ENCODE data around the gene ZNF785.

The ZNF785 gene

GRCh38 chr16:30566531-30566930 lies 19.0 kb downstream of the ZNF785 start:
- H2BK120ac ChIP-seq (ENCODE audit: insufficient read depth, low read length, poor library complexity), result no peak overlapping the region
- no peak overlapping the region for H3K27ac ChIP-seq (ENCODE audit: low read depth, low read length)
- H2AFZ ChIP-seq (ENCODE audit: insufficient read depth, low read length, poor library complexity), result no peak overlapping the region
- H4K91ac ChIP-seq (ENCODE audit: low read depth, low read length), result no peak overlapping the region
- no peak overlapping the region for H2BK12ac ChIP-seq (ENCODE audit: low read length)
- peaks cover 7% of the 10 kb centered on the region for H3K79me1 ChIP-seq (ENCODE audit: low read length)
- no peak for DNase-seq
- no CpG with 5 or more reads among the region's 4 CpGs for WGBS (ENCODE audit: extremely low coverage, insufficient coverage, insufficient read length)
- no peak overlapping the region for H3K14ac ChIP-seq (ENCODE audit: low read length)
- peaks cover 5% of the 10 kb centered on the region in 2 experiments for H3K4me1 ChIP-seq (ENCODE audit: control insufficient read depth in 1 of 2, insufficient read depth in 2 of 2, low read length in 2 of 2)
- H3K4me2 ChIP-seq (ENCODE audit: low read length), result no peak overlapping the region
- peaks cover 0 to 3% of the 10 kb centered on the region in 2 experiments for H3K36me3 ChIP-seq (ENCODE audit: control insufficient read depth in 1 of 2, insufficient read depth in 2 of 2, low read length in 2 of 2)
- no peak overlapping the region for H3K4me3 ChIP-seq (ENCODE audit: low read depth, low read length)
- H3K9me3 ChIP-seq (ENCODE audit: insufficient read depth, low read depth, low read length), result peaks cover 2% of the 10 kb centered on the region
- H3K18ac ChIP-seq (ENCODE audit: low read length), result no peak overlapping the region
- no peaks in the 10 kb centered on the region for H3K27me3 ChIP-seq (ENCODE audit: insufficient read depth, low read length)
- no peak overlapping the region for H3K4ac ChIP-seq (ENCODE audit: low read depth, low read length)
- no peak overlapping the region for H3K9ac ChIP-seq (ENCODE audit: low read length)
- H4K8ac ChIP-seq (ENCODE audit: low read depth, low read length), result no peak overlapping the region
- H3K79me2 ChIP-seq (ENCODE audit: control insufficient read depth, insufficient read depth, low read length, poor library complexity), result peaks cover 7% of the 10 kb centered on the region
- H2AK5ac ChIP-seq (ENCODE audit: low read length), result no peak overlapping the region
- no peak overlapping the region for H4K12ac ChIP-seq (ENCODE audit: low read depth, low read length)
- no peak overlapping the region for H3K23ac ChIP-seq (ENCODE audit: low read length)
- H2BK5ac ChIP-seq (ENCODE audit: low read depth, low read length, poor library complexity), result no peak overlapping the region

GRCh38 chr16:30565984-30566383 lies 19.5 kb downstream of the ZNF785 start:
- peaks cover 2% of the 10 kb centered on the region for H3K79me1 ChIP-seq (ENCODE audit: low read length)
- H3K4me1 ChIP-seq (ENCODE audit: control insufficient read depth in 1 of 2, insufficient read depth in 2 of 2, low read length in 2 of 2), result peaks cover 3% of the 10 kb centered on the region in 2 experiments
- WGBS (ENCODE audit: extremely low coverage, insufficient coverage, insufficient read length), result no CpG with 5 or more reads among the region's 8 CpGs

GRCh38 chr16:30565526-30565925 lies 20.0 kb downstream of the ZNF785 start:
- Histone ChIP-seq H3K9ac (ENCODE audit: low read length) (no peak overlapping the region), H4K91ac (ENCODE audit: low read depth, low read length) (no peak overlapping the region), H3K23ac (ENCODE audit: low read length) (no peak overlapping the region), H3K4me3 (ENCODE audit: low read depth, low read length) (no peak overlapping the region), H3K27ac (ENCODE audit: low read depth, low read length) (no peak overlapping the region), H2AFZ (ENCODE audit: insufficient read depth, low read length, poor library complexity) (no peak overlapping the region), H3K14ac (ENCODE audit: low read length) (no peak overlapping the region), H3K4ac (ENCODE audit: low read depth, low read length) (no peak overlapping the region), H3K79me2 (ENCODE audit: control insufficient read depth, insufficient read depth, low read length, poor library complexity) (no peaks in the 10 kb centered on the region), H3K36me3 (ENCODE audit: control insufficient read depth in 1 of 2, insufficient read depth in 2 of 2, low read length in 2 of 2) (peaks cover 0 to 3% of the 10 kb centered on the region in 2 experiments), H3K79me1 (ENCODE audit: low read length) (no peaks in the 10 kb centered on the region), H4K12ac (ENCODE audit: low read depth, low read length) (no peak overlapping the region), H2AK5ac (ENCODE audit: low read length) (no peak overlapping the region), H3K4me1 (ENCODE audit: control insufficient read depth in 1 of 2, insufficient read depth in 2 of 2, low read length in 2 of 2) (no peaks in the 10 kb centered on the region), H2BK12ac (ENCODE audit: low read length) (no peak overlapping the region), H4K8ac (ENCODE audit: low read depth, low read length) (no peak overlapping the region), H3K27me3 (ENCODE audit: insufficient read depth, low read length) (no peaks in the 10 kb centered on the region), H3K18ac (ENCODE audit: low read length) (no peak overlapping the region), H3K4me2 (ENCODE audit: low read length) (no peak overlapping the region), H2BK120ac (ENCODE audit: insufficient read depth, low read length, poor library complexity) (no peak overlapping the region), H3K9me3 (ENCODE audit: insufficient read depth, low read depth, low read length) (peaks cover 2% of the 10 kb centered on the region), H2BK5ac (ENCODE audit: low read depth, low read length, poor library complexity) (no peak overlapping the region)
- DNase-seq, result no peak
- WGBS (ENCODE audit: extremely low coverage, insufficient coverage, insufficient read length), result no CpG with 5 or more reads among the region's 7 CpGs

More at GRCh38 chr16:30565984-30566383, 19.5 kb downstream of the ZNF785 start:
- Histone ChIP-seq H3K4me2 (ENCODE audit: low read length) (no peak overlapping the region), H2AFZ (ENCODE audit: insufficient read depth, low read length, poor library complexity) (no peak overlapping the region), H3K4me3 (ENCODE audit: low read depth, low read length) (no peak overlapping the region), H3K9ac (ENCODE audit: low read length) (no peak overlapping the region), H3K18ac (ENCODE audit: low read length) (no peak overlapping the region), H4K12ac (ENCODE audit: low read depth, low read length) (no peak overlapping the region), H2BK120ac (ENCODE audit: insufficient read depth, low read length, poor library complexity) (no peak overlapping the region), H3K79me2 (ENCODE audit: control insufficient read depth, insufficient read depth, low read length, poor library complexity) (peaks cover 1% of the 10 kb centered on the region), H3K23ac (ENCODE audit: low read length) (no peak overlapping the region), H3K27me3 (ENCODE audit: insufficient read depth, low read length) (no peaks in the 10 kb centered on the region), H3K9me3 (ENCODE audit: insufficient read depth, low read depth, low read length) (peaks cover 2% of the 10 kb centered on the region), H2AK5ac (ENCODE audit: low read length) (no peak overlapping the region), H3K36me3 (ENCODE audit: control insufficient read depth in 1 of 2, insufficient read depth in 2 of 2, low read length in 2 of 2) (peaks cover 0 to 3% of the 10 kb centered on the region in 2 experiments), H4K8ac (ENCODE audit: low read depth, low read length) (no peak overlapping the region), H3K14ac (ENCODE audit: low read length) (no peak overlapping the region), H3K4ac (ENCODE audit: low read depth, low read length) (no peak overlapping the region), H2BK5ac (ENCODE audit: low read depth, low read length, poor library complexity) (no peak overlapping the region), H2BK12ac (ENCODE audit: low read length) (no peak overlapping the region), H4K91ac (ENCODE audit: low read depth, low read length) (no peak overlapping the region), H3K27ac (ENCODE audit: low read depth, low read length) (no peak overlapping the region)
- no peak for DNase-seq

- no peak overlapping the region for H2BK5ac ChIP-seq (ENCODE audit: low read depth, low read length, poor library complexity)
- no peak overlapping the region for H2BK12ac ChIP-seq (ENCODE audit: low read length)
- H3K4me1 ChIP-seq (ENCODE audit: control insufficient read depth in 1 of 2, insufficient read depth in 2 of 2, low read length in 2 of 2), result peaks cover 0 to 3% of the 10 kb centered on the region in 2 experiments
- H3K4me3 ChIP-seq (ENCODE audit: low read depth, low read length), result no peak overlapping the region
- H2AFZ ChIP-seq (ENCODE audit: insufficient read depth, low read length, poor library complexity), result no peak overlapping the region
- H3K14ac ChIP-seq (ENCODE audit: low read length), result no peak overlapping the region
- H2AK5ac ChIP-seq (ENCODE audit: low read length), result no peak overlapping the region
- H4K91ac ChIP-seq (ENCODE audit: low read depth, low read length), result no peak overlapping the region
- H3K18ac ChIP-seq (ENCODE audit: low read length), result no peak overlapping the region
- peaks cover 13% of the 10 kb centered on the region for H3K79me1 ChIP-seq (ENCODE audit: low read length)
- H3K27me3 ChIP-seq (ENCODE audit: insufficient read depth, low read length), result no peaks in the 10 kb centered on the region
- H3K9ac ChIP-seq (ENCODE audit: low read length), result no peak overlapping the region
- H4K8ac ChIP-seq (ENCODE audit: low read depth, low read length), result no peak overlapping the region
- no peak overlapping the region for H3K4ac ChIP-seq (ENCODE audit: low read depth, low read length)
- H3K79me2 ChIP-seq (ENCODE audit: control insufficient read depth, insufficient read depth, low read length, poor library complexity), result peaks cover 6% of the 10 kb centered on the region
- no peak overlapping the region for H3K23ac ChIP-seq (ENCODE audit: low read length)
- H3K36me3 ChIP-seq (ENCODE audit: control insufficient read depth in 1 of 2, insufficient read depth in 2 of 2, low read length in 2 of 2), result no peaks in the 10 kb centered on the region
- no peaks in the 10 kb centered on the region for H3K9me3 ChIP-seq (ENCODE audit: insufficient read depth, low read depth, low read length)
- H2BK120ac ChIP-seq (ENCODE audit: insufficient read depth, low read length, poor library complexity), result no peak overlapping the region
- no peak overlapping the region for H3K4me2 ChIP-seq (ENCODE audit: low read length)
- WGBS (ENCODE audit: extremely low coverage, insufficient coverage, insufficient read length), result no CpG with 5 or more reads among the region's 14 CpGs
- H4K12ac ChIP-seq (ENCODE audit: low read depth, low read length), result no peak overlapping the region
- no peak for DNase-seq
- no peak overlapping the region for H3K27ac ChIP-seq (ENCODE audit: low read depth, low read length)
These were observed 23.5 kb downstream of the ZNF785 start for GRCh38 chr16:30562021-30562420.

All from trophoblast cell (in vitro differentiated cells and primary cell).